ENCODE data around the gene TNFRSF1B. TPM values are rescaled to one million over a fixed set of nuclear protein-coding genes. Genes with fewer than 3 reads are reported as not detected.
A peak's percentile ranks its signal among the peaks of the same experiment; 100 is the strongest.

Gene TNFRSF1B
- total and polyA plus RNA-seq, 2 experiments from 2014 or later, result 0.91 to 4.1 TPM

- peak; percentile 94 for DNase-seq (ENCODE audit: low spot score)
- H2AFZ ChIP-seq, result peak overlapping the region; percentile 85
- H3K4me2 ChIP-seq, result no peak overlapping the region
- no peaks in the 10 kb centered on the region for H3K9me2 ChIP-seq (ENCODE audit: insufficient read depth)
- H3K9me3 Mint-ChIP-seq, result no peaks in the 10 kb centered on the region
- H3K4me3 Mint-ChIP-seq, result no peak overlapping the region
- no peaks in the 10 kb centered on the region for H3F3A ChIP-seq (replicated peaks; ENCODE audit: low read depth)
- no peaks in the 10 kb centered on the region for H3K36me3 Mint-ChIP-seq (ENCODE audit: low read depth)
- H3K36me3 ChIP-seq (ENCODE audit: insufficient read depth), result no peaks in the 10 kb centered on the region
- no peak overlapping the region for H3K27ac Mint-ChIP-seq
- H3K4me3 ChIP-seq, result no peak overlapping the region
- H3K4me1 ChIP-seq (ENCODE audit: insufficient read depth), result peaks cover 6% of the 10 kb centered on the region
- ATAC-seq, result peak; percentile 95
- H3K27me3 Mint-ChIP-seq (ENCODE audit: insufficient read depth, low read depth, poor library complexity), result peaks cover 1% of the 10 kb centered on the region
- no peaks in the 10 kb centered on the region for H3K79me2 ChIP-seq (replicated peaks; ENCODE audit: insufficient read depth)
- H3K27me3 ChIP-seq (ENCODE audit: insufficient read depth), result no peaks in the 10 kb centered on the region
- TF ChIP-seq, protein P1, sequence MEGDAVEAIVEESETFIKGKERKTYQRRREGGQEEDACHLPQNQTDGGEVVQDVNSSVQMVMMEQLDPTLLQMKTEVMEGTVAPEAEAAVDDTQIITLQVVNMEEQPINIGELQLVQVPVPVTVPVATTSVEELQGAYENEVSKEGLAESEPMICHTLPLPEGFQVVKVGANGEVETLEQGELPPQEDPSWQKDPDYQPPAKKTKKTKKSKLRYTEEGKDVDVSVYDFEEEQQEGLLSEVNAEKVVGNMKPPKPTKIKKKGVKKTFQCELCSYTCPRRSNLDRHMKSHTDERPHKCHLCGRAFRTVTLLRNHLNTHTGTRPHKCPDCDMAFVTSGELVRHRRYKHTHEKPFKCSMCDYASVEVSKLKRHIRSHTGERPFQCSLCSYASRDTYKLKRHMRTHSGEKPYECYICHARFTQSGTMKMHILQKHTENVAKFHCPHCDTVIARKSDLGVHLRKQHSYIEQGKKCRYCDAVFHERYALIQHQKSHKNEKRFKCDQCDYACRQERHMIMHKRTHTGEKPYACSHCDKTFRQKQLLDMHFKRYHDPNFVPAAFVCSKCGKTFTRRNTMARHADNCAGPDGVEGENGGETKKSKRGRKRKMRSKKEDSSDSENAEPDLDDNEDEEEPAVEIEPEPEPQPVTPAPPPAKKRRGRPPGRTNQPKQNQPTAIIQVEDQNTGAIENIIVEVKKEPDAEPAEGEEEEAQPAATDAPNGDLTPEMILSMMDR (conservative IDR thresholded peaks at IDR 0.05; ENCODE audit: low read depth in 2 of 2), result peak; percentile 93 to 99
- TF ChIP-seq JUNB (IDR thresholded peaks at IDR 0.05; ENCODE audit: unreplicated experiment), result no peak
- no peaks in the 10 kb centered on the region for H4K20me1 ChIP-seq (replicated peaks; ENCODE audit: insufficient read depth)
- peaks cover 16% of the 10 kb centered on the region for H3K4me1 Mint-ChIP-seq
- H3K27ac ChIP-seq (ENCODE audit: low read depth), result no peak overlapping the region
Observed at GRCh38 chr1:12208764-12209494, 42.1 kb downstream of the TNFRSF1B start.

GRCh38 chr1:12209495-12209832, 42.7 kb downstream of the TNFRSF1B start:
- ATAC-seq, result no peak
- TF ChIP-seq NANOG (IDR thresholded peaks at IDR 0.05; ENCODE audit: borderline replicate concordance) (no peak), JUNB (IDR thresholded peaks at IDR 0.05; ENCODE audit: unreplicated experiment) (no peak), EZH2phosphoT487 (IDR thresholded peaks at IDR 0.05; ENCODE audit: unreplicated experiment) (no peak), EZH2 (IDR thresholded peaks at IDR 0.05; ENCODE audit: low read depth, unreplicated experiment) (no peak), ZNF462 (CRISPR knock-in tag; IDR thresholded peaks at IDR 0.05) (no peak), ZNF114 (CRISPR knock-in tag; IDR thresholded peaks at IDR 0.05) (no peak), STAT1 (IDR thresholded peaks at IDR 0.05; ENCODE audit: unreplicated experiment) (no peak)
- TF ChIP-seq, protein P2, sequence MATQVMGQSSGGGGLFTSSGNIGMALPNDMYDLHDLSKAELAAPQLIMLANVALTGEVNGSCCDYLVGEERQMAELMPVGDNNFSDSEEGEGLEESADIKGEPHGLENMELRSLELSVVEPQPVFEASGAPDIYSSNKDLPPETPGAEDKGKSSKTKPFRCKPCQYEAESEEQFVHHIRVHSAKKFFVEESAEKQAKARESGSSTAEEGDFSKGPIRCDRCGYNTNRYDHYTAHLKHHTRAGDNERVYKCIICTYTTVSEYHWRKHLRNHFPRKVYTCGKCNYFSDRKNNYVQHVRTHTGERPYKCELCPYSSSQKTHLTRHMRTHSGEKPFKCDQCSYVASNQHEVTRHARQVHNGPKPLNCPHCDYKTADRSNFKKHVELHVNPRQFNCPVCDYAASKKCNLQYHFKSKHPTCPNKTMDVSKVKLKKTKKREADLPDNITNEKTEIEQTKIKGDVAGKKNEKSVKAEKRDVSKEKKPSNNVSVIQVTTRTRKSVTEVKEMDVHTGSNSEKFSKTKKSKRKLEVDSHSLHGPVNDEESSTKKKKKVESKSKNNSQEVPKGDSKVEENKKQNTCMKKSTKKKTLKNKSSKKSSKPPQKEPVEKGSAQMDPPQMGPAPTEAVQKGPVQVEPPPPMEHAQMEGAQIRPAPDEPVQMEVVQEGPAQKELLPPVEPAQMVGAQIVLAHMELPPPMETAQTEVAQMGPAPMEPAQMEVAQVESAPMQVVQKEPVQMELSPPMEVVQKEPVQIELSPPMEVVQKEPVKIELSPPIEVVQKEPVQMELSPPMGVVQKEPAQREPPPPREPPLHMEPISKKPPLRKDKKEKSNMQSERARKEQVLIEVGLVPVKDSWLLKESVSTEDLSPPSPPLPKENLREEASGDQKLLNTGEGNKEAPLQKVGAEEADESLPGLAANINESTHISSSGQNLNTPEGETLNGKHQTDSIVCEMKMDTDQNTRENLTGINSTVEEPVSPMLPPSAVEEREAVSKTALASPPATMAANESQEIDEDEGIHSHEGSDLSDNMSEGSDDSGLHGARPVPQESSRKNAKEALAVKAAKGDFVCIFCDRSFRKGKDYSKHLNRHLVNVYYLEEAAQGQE (IDR thresholded peaks at IDR 0.05; ENCODE audit: unreplicated experiment), result no peak

More at GRCh38 chr1:12209495-12209832, 42.7 kb downstream of the TNFRSF1B start:
- no peaks in the 10 kb centered on the region for H3K9me3 Mint-ChIP-seq
- no peaks in the 10 kb centered on the region for H3K36me3 Mint-ChIP-seq (ENCODE audit: low read depth)
- Histone ChIP-seq H3K4me1 (ENCODE audit: insufficient read depth) (peaks cover under 1% of the 10 kb centered on the region; the same call in 1 of the 2 replicates), H3K27me3 (ENCODE audit: insufficient read depth) (no peaks in the 10 kb centered on the region), H3K36me3 (ENCODE audit: insufficient read depth) (no peaks in the 10 kb centered on the region), H3F3A (replicated peaks; ENCODE audit: low read depth) (no peaks in the 10 kb centered on the region), H3K4me3 (no peak overlapping the region), H3K4me2 (no peak overlapping the region), H3K9me2 (ENCODE audit: insufficient read depth) (no peaks in the 10 kb centered on the region), H3K79me2 (replicated peaks; ENCODE audit: insufficient read depth) (no peaks in the 10 kb centered on the region), H4K20me1 (replicated peaks; ENCODE audit: insufficient read depth) (no peaks in the 10 kb centered on the region), H2AFZ (peak overlapping the region; percentile 85; the same call in 1 of the 2 replicates), H3K27ac (ENCODE audit: low read depth) (no peak overlapping the region)
- H3K27me3 Mint-ChIP-seq (ENCODE audit: insufficient read depth, low read depth, poor library complexity), result peaks cover 1% of the 10 kb centered on the region
- no peak overlapping the region for H3K27ac Mint-ChIP-seq
- DNase-seq (ENCODE audit: low spot score), result no peak
- H3K4me1 Mint-ChIP-seq, result peaks cover 11% of the 10 kb centered on the region
- H3K4me3 Mint-ChIP-seq, result no peak overlapping the region

Measured in GM23338 (cell line).